ENCODE data around the gene GCHFR. TPM values are rescaled to one million over a fixed set of nuclear protein-coding genes. Genes with fewer than 3 reads are reported as not detected.
A peak's percentile ranks its signal among the peaks of the same experiment; 100 is the strongest.

Gene GCHFR
- polyA plus RNA-seq (7.2 and 17.3 TPM in 2 replicates), polyA minus RNA-seq (1.7 and 2.0 TPM in 2 replicates)

DNA sequence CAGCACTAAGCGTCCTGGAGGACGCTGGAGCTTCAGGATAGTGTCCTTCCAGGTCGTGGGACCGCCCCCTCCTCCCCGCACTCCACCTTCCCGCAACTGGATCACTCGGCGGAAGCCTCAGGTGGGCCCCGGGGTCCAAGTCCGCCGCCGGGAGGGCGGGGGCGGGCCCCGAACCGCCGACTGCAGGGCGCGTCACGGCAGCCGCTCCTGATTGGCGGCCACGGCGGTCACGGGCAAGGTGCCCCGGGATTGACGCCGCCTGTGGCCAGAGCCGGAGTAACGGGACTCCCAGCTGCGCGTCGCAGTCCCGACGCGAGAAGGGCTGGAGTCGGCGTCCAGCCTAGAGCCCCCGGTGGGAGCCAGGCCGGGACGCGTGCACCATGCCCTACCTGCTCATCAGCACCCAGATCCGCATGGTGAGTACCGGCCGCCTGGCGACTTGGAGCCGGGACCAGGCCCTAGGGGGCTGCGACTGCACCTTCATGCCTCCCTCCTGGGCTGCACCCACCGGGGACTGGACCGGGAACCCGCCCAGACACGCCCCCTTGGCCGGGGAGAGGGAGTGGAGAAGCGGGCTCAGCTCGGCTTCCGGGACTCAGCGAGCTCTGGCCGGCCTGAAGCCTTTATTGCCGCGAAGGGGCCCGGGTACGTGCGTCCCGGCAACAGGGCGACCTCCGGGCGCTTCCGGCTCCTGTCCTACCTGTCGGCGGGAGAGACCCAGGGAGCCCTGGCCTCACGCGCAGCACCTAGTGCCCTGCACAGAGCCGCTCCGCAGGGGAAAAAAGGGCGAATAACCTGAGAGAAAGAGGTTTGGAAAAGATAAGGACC lies at the start of gene GCHFR:
GCHFR (plus strand) TSS at position 268 of the 828 bp plus-strand sequence; CDS start at position 381, 113 bp downstream.
- Histone ChIP-seq H3K9me2 (ENCODE audit: insufficient read depth, low read length) (no peaks in the 10 kb centered on the region), H3K9me3 (ENCODE audit: low read length) (no peaks in the 10 kb centered on the region), H3K9ac (ENCODE audit: low read length) (peak within 1 kb of the TSS; percentile 30), H3K27me3 (ENCODE audit: insufficient read depth, low read depth, low read length) (peaks cover 21% of the 10 kb centered on the region), H3K4me2 (ENCODE audit: low read length) (no peak within 1 kb of the TSS), H3K27ac (ENCODE audit: low read length) (no peak within 1 kb of the TSS), H3K79me2 (replicated peaks; ENCODE audit: insufficient read depth, low read length) (no peaks in the 10 kb centered on the region), H3K36me3 (ENCODE audit: insufficient read depth, low read length) (no peaks in the 10 kb centered on the region), H4K20me1 (ENCODE audit: insufficient read depth) (no peaks in the 10 kb centered on the region), H2AFZ (ENCODE audit: low read depth, low read length) (peak within 1 kb of the TSS; percentile 12), H3F3A (ENCODE audit: insufficient read depth, low read length, poor library complexity, severe bottlenecking) (no peaks in the 10 kb centered on the region), H3K4me3 (ENCODE audit: low read length) (peak within 1 kb of the TSS; percentile 72)
- TF ChIP-seq MXI1 (conservative IDR thresholded peaks at IDR 0.05; ENCODE audit: poor library complexity, severe bottlenecking), result peak; percentile 50
- no peak for TF ChIP-seq EP300 (conservative IDR thresholded peaks at IDR 0.05; ENCODE audit: poor library complexity, severe bottlenecking)
- no peak for TF ChIP-seq EZH2 (IDR thresholded peaks at IDR 0.05; ENCODE audit: borderline replicate concordance, insufficient read depth, low read length, poor library complexity, severe bottlenecking)
- TF ChIP-seq, protein P1, sequence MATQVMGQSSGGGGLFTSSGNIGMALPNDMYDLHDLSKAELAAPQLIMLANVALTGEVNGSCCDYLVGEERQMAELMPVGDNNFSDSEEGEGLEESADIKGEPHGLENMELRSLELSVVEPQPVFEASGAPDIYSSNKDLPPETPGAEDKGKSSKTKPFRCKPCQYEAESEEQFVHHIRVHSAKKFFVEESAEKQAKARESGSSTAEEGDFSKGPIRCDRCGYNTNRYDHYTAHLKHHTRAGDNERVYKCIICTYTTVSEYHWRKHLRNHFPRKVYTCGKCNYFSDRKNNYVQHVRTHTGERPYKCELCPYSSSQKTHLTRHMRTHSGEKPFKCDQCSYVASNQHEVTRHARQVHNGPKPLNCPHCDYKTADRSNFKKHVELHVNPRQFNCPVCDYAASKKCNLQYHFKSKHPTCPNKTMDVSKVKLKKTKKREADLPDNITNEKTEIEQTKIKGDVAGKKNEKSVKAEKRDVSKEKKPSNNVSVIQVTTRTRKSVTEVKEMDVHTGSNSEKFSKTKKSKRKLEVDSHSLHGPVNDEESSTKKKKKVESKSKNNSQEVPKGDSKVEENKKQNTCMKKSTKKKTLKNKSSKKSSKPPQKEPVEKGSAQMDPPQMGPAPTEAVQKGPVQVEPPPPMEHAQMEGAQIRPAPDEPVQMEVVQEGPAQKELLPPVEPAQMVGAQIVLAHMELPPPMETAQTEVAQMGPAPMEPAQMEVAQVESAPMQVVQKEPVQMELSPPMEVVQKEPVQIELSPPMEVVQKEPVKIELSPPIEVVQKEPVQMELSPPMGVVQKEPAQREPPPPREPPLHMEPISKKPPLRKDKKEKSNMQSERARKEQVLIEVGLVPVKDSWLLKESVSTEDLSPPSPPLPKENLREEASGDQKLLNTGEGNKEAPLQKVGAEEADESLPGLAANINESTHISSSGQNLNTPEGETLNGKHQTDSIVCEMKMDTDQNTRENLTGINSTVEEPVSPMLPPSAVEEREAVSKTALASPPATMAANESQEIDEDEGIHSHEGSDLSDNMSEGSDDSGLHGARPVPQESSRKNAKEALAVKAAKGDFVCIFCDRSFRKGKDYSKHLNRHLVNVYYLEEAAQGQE (IDR thresholded peaks at IDR 0.05; ENCODE audit: borderline replicate concordance), result no peak
- TF ChIP-seq, protein P2, sequence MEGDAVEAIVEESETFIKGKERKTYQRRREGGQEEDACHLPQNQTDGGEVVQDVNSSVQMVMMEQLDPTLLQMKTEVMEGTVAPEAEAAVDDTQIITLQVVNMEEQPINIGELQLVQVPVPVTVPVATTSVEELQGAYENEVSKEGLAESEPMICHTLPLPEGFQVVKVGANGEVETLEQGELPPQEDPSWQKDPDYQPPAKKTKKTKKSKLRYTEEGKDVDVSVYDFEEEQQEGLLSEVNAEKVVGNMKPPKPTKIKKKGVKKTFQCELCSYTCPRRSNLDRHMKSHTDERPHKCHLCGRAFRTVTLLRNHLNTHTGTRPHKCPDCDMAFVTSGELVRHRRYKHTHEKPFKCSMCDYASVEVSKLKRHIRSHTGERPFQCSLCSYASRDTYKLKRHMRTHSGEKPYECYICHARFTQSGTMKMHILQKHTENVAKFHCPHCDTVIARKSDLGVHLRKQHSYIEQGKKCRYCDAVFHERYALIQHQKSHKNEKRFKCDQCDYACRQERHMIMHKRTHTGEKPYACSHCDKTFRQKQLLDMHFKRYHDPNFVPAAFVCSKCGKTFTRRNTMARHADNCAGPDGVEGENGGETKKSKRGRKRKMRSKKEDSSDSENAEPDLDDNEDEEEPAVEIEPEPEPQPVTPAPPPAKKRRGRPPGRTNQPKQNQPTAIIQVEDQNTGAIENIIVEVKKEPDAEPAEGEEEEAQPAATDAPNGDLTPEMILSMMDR (IDR thresholded peaks at IDR 0.05; ENCODE audit: poor library complexity, severe bottlenecking), result peak; percentile 55
- TF ChIP-seq SMC3 (conservative IDR thresholded peaks at IDR 0.05; ENCODE audit: poor library complexity), result no peak
- peak; percentile 16 for TF ChIP-seq RAD21 (conservative IDR thresholded peaks at IDR 0.05)
- TF ChIP-seq POLR2AphosphoS5 (IDR thresholded peaks at IDR 0.05), result peak; percentile 7
- no peak for TF ChIP-seq TAF1 (IDR thresholded peaks at IDR 0.05; ENCODE audit: low read depth)

DNA sequence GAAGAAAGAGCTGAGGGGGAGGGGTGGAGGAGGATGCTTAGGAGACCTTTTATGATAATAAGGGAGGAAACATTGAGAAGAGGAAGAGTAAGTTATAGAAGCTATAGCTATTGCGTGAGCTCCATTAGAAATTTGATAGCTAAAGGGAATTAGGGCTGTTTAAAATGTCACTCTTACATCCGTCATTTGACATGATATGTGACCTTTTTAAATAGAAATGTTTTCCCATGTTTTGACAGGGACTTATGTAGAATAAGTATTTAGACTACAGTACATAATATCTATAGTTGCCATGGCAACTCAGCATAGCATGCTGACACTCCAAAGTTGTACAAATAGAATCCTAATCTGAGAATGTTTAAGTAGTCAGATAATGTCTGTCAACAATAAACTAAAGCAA lies 49.7 kb upstream of the GCHFR start:
- TF ChIP-seq TAF1 (IDR thresholded peaks at IDR 0.05; ENCODE audit: low read depth) (no peak), MXI1 (conservative IDR thresholded peaks at IDR 0.05; ENCODE audit: poor library complexity, severe bottlenecking) (no peak), SMC3 (conservative IDR thresholded peaks at IDR 0.05; ENCODE audit: poor library complexity) (no peak), EZH2 (IDR thresholded peaks at IDR 0.05; ENCODE audit: borderline replicate concordance, insufficient read depth, low read length, poor library complexity, severe bottlenecking) (no peak), EP300 (conservative IDR thresholded peaks at IDR 0.05; ENCODE audit: poor library complexity, severe bottlenecking) (peak; percentile 97), RAD21 (conservative IDR thresholded peaks at IDR 0.05) (no peak), POLR2AphosphoS5 (IDR thresholded peaks at IDR 0.05) (peak; percentile 93)
- TF ChIP-seq, protein P2 (IDR thresholded peaks at IDR 0.05; ENCODE audit: poor library complexity, severe bottlenecking), result no peak
- TF ChIP-seq, protein P1 (IDR thresholded peaks at IDR 0.05; ENCODE audit: borderline replicate concordance), result peak; percentile 30

More for the DNA sequence above, 49.7 kb upstream of the GCHFR start:
- H3K27ac ChIP-seq (ENCODE audit: low read length), result no peak overlapping the region
- H3K9me3 ChIP-seq (ENCODE audit: low read length), result no peaks in the 10 kb centered on the region
- H3K36me3 ChIP-seq (ENCODE audit: insufficient read depth, low read length), result no peaks in the 10 kb centered on the region
- no peak overlapping the region for H3K4me2 ChIP-seq (ENCODE audit: low read length)
- no peak overlapping the region for H3K9ac ChIP-seq (ENCODE audit: low read length)
- no peaks in the 10 kb centered on the region for H3K27me3 ChIP-seq (ENCODE audit: insufficient read depth, low read depth, low read length)
- H3K79me2 ChIP-seq (replicated peaks; ENCODE audit: insufficient read depth, low read length), result no peaks in the 10 kb centered on the region
- H3K9me2 ChIP-seq (ENCODE audit: insufficient read depth, low read length), result no peaks in the 10 kb centered on the region
- H4K20me1 ChIP-seq (ENCODE audit: insufficient read depth), result no peaks in the 10 kb centered on the region
- no peak overlapping the region for H2AFZ ChIP-seq (ENCODE audit: low read depth, low read length)
- H3F3A ChIP-seq (ENCODE audit: insufficient read depth, low read length, poor library complexity, severe bottlenecking), result no peaks in the 10 kb centered on the region
- H3K4me3 ChIP-seq (ENCODE audit: low read length), result no peak overlapping the region

All from neural cell (in vitro differentiated cells).